Activated naive CD4-positive, alpha-beta T cell treated with anti-CD3 and anti-CD28 coated beads, Interleukin-2, amount 10 ng/mL, durations not matched to agents 7 days and 5 days (primary cell): ENCODE data around the gene SEMA5B.

Source experiments
- CTCF ChIA-PET: fragments of 350-600 bp; sonication (Branson Sonifier 250); formaldehyde crosslinking; loops from one replicate; lab custom pipeline; 2021; ENCODE audit warnings: antibody characterized with exemption; lab: Charles Lee
- DNase-seq: peaks from one replicate; pipeline ENCODE4 v3.0.0-alpha.2; 2020
- H3K27ac Mint-ChIP-seq: one replicate; pipeline ENCODE4 v1.8.0; 2021; ENCODE audit warnings: mild to moderate bottlenecking, moderate library complexity, mixed read lengths
- H3K27me3 Mint-ChIP-seq: one replicate; pipeline ENCODE4 v1.8.0; 2021; ENCODE audit warnings: mild to moderate bottlenecking, mixed read lengths
- H3K36me3 Mint-ChIP-seq: one replicate; pipeline ENCODE4 v1.8.0; 2021; ENCODE audit warnings: mixed read lengths
- H3K4me1 Mint-ChIP-seq: one replicate; pipeline ENCODE4 v1.8.0; 2021; ENCODE audit warnings: mixed read lengths
- H3K4me3 Mint-ChIP-seq: one replicate; pipeline ENCODE4 v1.8.0; 2021; ENCODE audit warnings: mild to moderate bottlenecking, moderate library complexity, mixed read lengths
- H3K9me3 Mint-ChIP-seq: one replicate; pipeline ENCODE4 v1.8.0; 2021; ENCODE audit warnings: mixed read lengths

The SEMA5B gene

DNA sequence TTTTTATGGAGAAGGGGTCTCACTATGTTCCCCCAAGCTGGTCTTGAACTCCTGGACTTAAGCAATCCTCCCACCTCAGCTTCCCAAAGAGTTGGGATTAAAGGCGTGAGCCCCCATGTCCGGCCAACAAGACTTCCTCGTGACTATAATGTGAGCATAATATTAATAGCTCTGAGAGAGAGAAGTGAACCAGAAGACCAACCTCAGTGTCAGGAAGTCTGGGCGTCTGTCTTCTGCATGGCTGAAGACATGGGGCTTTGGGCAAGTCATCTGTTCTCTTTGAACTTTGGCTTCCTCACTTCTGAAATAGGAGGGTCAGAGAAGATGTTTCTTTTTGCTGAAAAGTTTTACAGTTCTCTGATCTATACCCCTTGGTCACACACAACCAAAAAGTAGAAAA is 140.6 kb downstream of the SEMA5B start:
- Mint-ChIP-seq H3K36me3 (no peaks in the 10 kb centered on the region), H3K4me3 (no peak overlapping the region), H3K27ac (no peak overlapping the region), H3K27me3 (peaks cover 8% of the 10 kb centered on the region), H3K4me1 (peaks cover 14% of the 10 kb centered on the region), H3K9me3 (no peaks in the 10 kb centered on the region)
- CTCF ChIA-PET, result interaction anchor here (1.3 kb wide), 1 partner anchor 9 kb away, joined by 3 read pairs; no protein-coding TSS in a partner anchor
- DNase-seq, result no peak

DNA sequence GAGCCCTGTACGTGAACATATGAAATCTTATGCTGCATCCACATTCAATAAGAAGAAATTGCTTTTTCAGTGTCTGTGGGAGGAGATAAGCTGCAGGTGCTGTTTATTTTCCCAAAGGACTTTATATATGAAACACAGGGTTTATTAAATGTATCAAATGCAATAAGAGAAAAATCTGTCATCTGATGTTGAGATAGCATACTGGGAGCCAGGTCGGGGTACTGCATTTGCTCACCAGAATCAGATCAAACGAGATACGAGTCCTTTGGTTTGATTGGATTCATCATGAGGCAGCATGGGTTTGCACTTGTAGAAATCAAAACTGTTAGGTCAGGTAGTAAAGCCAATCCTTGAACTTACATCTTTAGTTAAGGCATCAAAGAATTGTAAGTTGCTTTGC is 141.3 kb downstream of the SEMA5B start:
- Mint-ChIP-seq H3K36me3 (no peaks in the 10 kb centered on the region), H3K4me1 (peaks cover 14% of the 10 kb centered on the region), H3K27ac (no peak overlapping the region), H3K9me3 (no peaks in the 10 kb centered on the region), H3K4me3 (no peak overlapping the region), H3K27me3 (peaks cover 8% of the 10 kb centered on the region)
- CTCF ChIA-PET, result interaction anchor here (1.3 kb wide), 1 partner anchor 10 kb away, joined by 3 read pairs; no protein-coding TSS in a partner anchor
- DNase-seq, result no peak

DNA sequence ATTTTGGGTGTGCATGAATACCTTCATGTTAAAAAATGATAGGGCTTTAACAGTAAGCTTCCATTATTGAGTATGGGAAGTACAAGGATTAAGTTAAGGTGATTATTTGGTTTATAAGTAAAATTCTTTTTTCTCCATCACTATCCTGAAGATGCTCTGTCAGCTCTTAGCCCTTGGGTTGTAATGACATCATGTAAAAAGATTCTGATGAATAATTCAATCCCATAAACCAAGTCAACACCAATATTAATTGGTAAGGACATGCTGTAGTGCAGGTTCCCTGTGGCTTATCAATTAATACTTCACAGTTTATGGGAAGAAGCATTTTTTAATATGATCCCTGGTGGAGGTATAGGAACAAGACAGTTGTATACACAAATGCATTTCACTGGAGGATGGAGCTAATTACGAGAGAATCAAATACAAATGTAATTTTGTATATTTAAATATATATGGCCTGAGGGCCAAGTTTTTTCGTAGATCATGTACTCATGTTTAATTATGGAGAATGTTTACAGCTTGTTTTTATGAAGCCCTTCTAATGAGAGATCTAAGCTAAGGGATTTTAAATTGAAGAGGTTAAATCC is 145.1 kb downstream of the SEMA5B start:
- Mint-ChIP-seq H3K4me3 (no peak overlapping the region), H3K27ac (no peak overlapping the region)

DNA sequence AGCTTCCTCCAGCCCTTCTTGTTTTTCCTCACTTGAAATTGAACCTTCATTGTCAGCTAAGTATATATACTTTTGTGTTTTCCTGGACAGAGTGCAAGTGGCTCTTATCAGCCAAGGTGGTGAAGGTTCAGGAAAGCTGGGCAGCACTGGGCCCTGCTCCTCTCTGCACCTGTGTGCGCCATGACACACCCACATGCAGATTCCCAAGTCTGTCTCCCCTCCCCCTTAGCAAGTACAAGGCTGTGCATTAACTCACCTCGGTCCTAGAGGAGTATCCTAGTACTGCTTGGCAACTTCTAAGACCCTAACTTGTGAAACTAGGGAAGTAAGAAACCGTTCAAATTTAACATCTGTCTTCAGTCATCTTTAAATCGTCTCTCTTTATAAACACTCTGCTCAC is 146.9 kb downstream of the SEMA5B start:
- DNase-seq, result no peak
- H3K4me3 Mint-ChIP-seq, result no peak overlapping the region
- peaks cover under 1% of the 10 kb centered on the region for H3K36me3 Mint-ChIP-seq
- CTCF ChIA-PET, result no interaction called here
- peaks cover 10% of the 10 kb centered on the region for H3K4me1 Mint-ChIP-seq
- H3K27me3 Mint-ChIP-seq, result peaks cover 5% of the 10 kb centered on the region
- H3K9me3 Mint-ChIP-seq, result no peaks in the 10 kb centered on the region
- no peak overlapping the region for H3K27ac Mint-ChIP-seq

More for the DNA sequence above, 145.1 kb downstream of the SEMA5B start:
- H3K36me3 Mint-ChIP-seq, result no peaks in the 10 kb centered on the region
- DNase-seq, result no peak
- peaks cover 5% of the 10 kb centered on the region for H3K27me3 Mint-ChIP-seq
- H3K4me1 Mint-ChIP-seq, result no peaks in the 10 kb centered on the region
- CTCF ChIA-PET, result no interaction called here
- no peaks in the 10 kb centered on the region for H3K9me3 Mint-ChIP-seq

DNA sequence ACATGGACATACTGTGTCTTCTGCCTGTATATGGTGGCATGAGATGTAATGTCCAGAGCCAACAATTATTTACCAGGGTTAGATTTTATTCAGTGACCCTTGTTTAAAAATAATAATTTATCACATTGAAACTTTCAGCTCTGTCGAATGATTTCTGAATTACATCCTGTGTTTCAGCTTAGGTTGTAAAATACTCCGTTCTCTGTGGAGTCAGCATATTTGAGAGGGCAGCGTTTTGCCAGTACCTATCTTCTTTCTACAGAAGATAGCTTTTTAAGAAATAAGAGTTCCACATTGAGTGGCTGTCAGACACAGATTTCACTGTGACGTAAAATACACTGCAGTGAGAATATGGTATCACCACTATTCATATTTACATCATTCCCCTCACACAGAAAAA is 147.4 kb downstream of the SEMA5B start:
- H3K4me1 Mint-ChIP-seq, result peaks cover 14% of the 10 kb centered on the region
- no peak overlapping the region for H3K27ac Mint-ChIP-seq
- CTCF ChIA-PET, result no interaction called here
- H3K4me3 Mint-ChIP-seq, result no peak overlapping the region
- H3K36me3 Mint-ChIP-seq, result peaks cover 3% of the 10 kb centered on the region
- H3K27me3 Mint-ChIP-seq, result peaks cover 5% of the 10 kb centered on the region
- DNase-seq, result no peak
- peaks cover under 1% of the 10 kb centered on the region for H3K9me3 Mint-ChIP-seq

DNA sequence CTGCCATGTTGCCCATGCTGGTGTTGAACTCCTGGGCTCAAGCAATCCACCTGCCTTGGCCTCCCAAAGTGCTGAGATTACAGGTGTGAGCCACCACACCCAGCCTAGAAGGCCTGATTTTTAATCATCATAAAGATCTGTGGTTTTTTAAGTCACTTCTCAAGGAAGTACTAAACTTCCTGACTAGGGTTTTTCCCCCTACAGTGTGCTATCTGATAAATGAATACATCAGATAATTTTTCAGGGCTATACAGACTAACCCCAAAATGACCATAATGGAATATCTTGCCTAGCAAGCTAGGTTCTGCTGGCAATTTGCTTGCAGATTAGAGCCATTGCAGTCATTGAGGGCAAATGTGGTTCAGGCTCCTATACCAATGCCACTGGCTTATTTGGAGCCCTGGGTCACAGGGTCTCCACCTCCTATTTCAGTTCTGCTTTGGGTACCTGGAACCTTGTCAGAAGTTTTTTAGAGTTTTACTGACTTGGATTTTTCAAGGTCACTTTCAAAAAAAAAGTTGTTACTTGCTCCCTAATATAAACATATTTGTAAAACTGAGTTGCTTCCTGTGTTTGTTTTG is 151.9 kb downstream of the SEMA5B start:
- no peaks in the 10 kb centered on the region for H3K27me3 Mint-ChIP-seq
- H3K27ac Mint-ChIP-seq, result no peak overlapping the region
- no peak for DNase-seq
- H3K4me1 Mint-ChIP-seq, result peaks cover 18% of the 10 kb centered on the region
- H3K9me3 Mint-ChIP-seq, result peaks cover 4% of the 10 kb centered on the region
- peaks cover 14% of the 10 kb centered on the region for H3K36me3 Mint-ChIP-seq
- H3K4me3 Mint-ChIP-seq, result no peak overlapping the region
- CTCF ChIA-PET, result no interaction called here

GRCh38 chr3:122873741-122874515 is 153.6 kb downstream of the SEMA5B start:
- H3K27me3 Mint-ChIP-seq, result no peaks in the 10 kb centered on the region
- no peak overlapping the region for H3K4me3 Mint-ChIP-seq
- DNase-seq, result no peak
- H3K27ac Mint-ChIP-seq, result no peak overlapping the region
- H3K36me3 Mint-ChIP-seq, result peaks cover 14% of the 10 kb centered on the region
- CTCF ChIA-PET, result interaction anchor here (1.0 kb wide), 1 partner anchor 10 kb away, joined by 3 read pairs; no protein-coding TSS in a partner anchor
- H3K4me1 Mint-ChIP-seq, result peaks cover 18% of the 10 kb centered on the region
- H3K9me3 Mint-ChIP-seq, result peaks cover 4% of the 10 kb centered on the region

DNA sequence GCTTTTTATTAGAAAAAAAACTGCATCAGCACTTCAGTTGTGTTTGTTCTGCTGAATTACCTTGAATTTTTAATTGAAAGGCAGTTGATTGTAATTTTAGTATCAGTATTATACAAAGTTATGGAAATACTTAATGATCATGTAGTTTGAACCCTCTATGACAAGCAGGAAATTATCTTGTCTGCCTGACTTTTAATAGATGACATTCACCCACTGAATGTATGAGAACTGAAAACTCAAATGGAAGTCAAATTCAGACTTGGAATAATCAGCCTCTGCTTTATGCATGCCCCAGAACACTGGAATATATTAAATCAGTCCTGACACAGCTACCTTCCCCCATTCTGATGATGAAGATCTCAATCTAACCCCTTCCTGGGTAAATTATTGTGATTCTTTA is 159.2 kb downstream of the SEMA5B start:
- no peak overlapping the region for H3K4me3 Mint-ChIP-seq
- CTCF ChIA-PET, result no interaction called here
- H3K36me3 Mint-ChIP-seq, result no peaks in the 10 kb centered on the region
- no peak overlapping the region for H3K27ac Mint-ChIP-seq
- no peak for DNase-seq
- no peaks in the 10 kb centered on the region for H3K9me3 Mint-ChIP-seq
- no peaks in the 10 kb centered on the region for H3K27me3 Mint-ChIP-seq
- H3K4me1 Mint-ChIP-seq, result no peaks in the 10 kb centered on the region

DNA sequence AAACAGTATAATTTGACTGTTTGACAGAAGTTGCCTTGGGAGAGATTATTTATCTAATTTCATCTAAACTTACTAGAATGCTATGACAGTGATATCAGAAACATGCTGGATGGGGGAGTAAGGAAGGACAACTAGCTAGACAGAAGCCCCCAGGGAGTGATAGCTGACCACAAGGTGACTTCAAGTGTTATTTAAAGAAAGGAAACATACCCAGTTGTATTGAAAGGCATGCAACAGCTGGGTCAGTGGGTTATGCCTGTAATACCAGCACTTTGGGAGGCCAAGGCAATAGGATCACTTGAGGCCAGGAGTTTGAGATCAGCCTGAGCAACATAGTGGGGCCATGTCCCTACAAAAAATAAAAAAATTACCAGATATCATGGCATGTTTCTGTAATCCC is 163.1 kb downstream of the SEMA5B start:
- DNase-seq, result no peak
- Mint-ChIP-seq H3K36me3 (peaks cover 5% of the 10 kb centered on the region), H3K27me3 (no peaks in the 10 kb centered on the region), H3K4me1 (no peaks in the 10 kb centered on the region), H3K9me3 (no peaks in the 10 kb centered on the region), H3K4me3 (no peak overlapping the region), H3K27ac (no peak overlapping the region)
- CTCF ChIA-PET, result no interaction called here

GRCh38 chr3:122862381-122862780 is 165.2 kb downstream of the SEMA5B start:
- H3K27ac Mint-ChIP-seq, result no peak overlapping the region
- DNase-seq, result no peak
- no peaks in the 10 kb centered on the region for H3K27me3 Mint-ChIP-seq
- H3K4me1 Mint-ChIP-seq, result no peaks in the 10 kb centered on the region
- peaks cover 5% of the 10 kb centered on the region for H3K36me3 Mint-ChIP-seq
- CTCF ChIA-PET, result no interaction called here
- no peaks in the 10 kb centered on the region for H3K9me3 Mint-ChIP-seq
- H3K4me3 Mint-ChIP-seq, result no peak overlapping the region
